GM12878 (cell line): Measurements from ENCODE around the gene REEP1. TPM values are rescaled to one million over a fixed set of nuclear protein-coding genes. Genes with fewer than 3 reads are reported as not detected.

Source experiments
- ATAC-seq: fragments of 200-7000 bp; cut with Tn5 transposase; 3 replicates; pipeline ENCODE4 v1.9.1; 2020; ENCODE audit warnings: mild to moderate bottlenecking, moderate library complexity
- BruUV-seq: library from RNA; stranded (reverse); fragments of 400-500 nt; replicated peaks from 2 replicates; lab custom pipeline; 2021; lab: Mats Ljungman, UMichigan
- CTCF ChIA-PET: fragments of 300-600 bp; sonication (Branson Sonifier 250); formaldehyde crosslinking; extraction: SDS; loops from one replicate; lab custom pipeline; 2021; ENCODE audit warnings: inconsistent platforms; lab: Yijun Ruan, JAX
- POLR2A ChIA-PET: fragments of 350-600 bp; formaldehyde crosslinking; extraction: SDS; loops from one replicate; lab custom pipeline; 2021; ENCODE audit warnings: inconsistent platforms; lab: Charles Lee
- RAD21 ChIA-PET: fragments of 300-600 bp; sonication (Branson Sonifier 250); formaldehyde crosslinking; loops from one replicate; lab custom pipeline; 2023; ENCODE audit warnings: antibody characterized with exemption; ENCODE audit not compliant: unreplicated experiment; lab: Charles Lee
- SMC1A ChIA-PET: fragments of 300-600 bp; sonication (Branson Sonifier 250); formaldehyde crosslinking; loops from one replicate; lab custom pipeline; 2023; ENCODE audit not compliant: unreplicated experiment, uncharacterized antibody; lab: Charles Lee
- DNase-seq: peaks from one replicate; pipeline ENCODE4 v3.0.0-alpha.2; 2011; ENCODE audit warnings: low read depth, low spot score
- FAIRE-seq: peaks from 3 replicates; lab custom pipeline; 2011; peaks lifted over from hg19 to GRCh38; lab: Jason Lieb, UNC
- H2AFZ ChIP-seq: 2 replicates; pipeline ENCODE4 v1.6.0; 2011; ENCODE audit warnings: low read depth, low read length, control low read depth; ENCODE audit not compliant: control insufficient read depth
- H3K27ac ChIP-seq: 2 replicates; pipeline ENCODE4 v1.5.1; 2011; ENCODE audit warnings: control low read depth; ENCODE audit not compliant: control insufficient read depth, insufficient read depth
- H3K27me3 ChIP-seq, 2 experiments: replicated peaks in 1 of 2; 2 replicates each; pipeline versions ENCODE4 v1.6.0 to v1.6.1; 2011; ENCODE audit warnings: low read length in 1 of 2; ENCODE audit not compliant: control insufficient read depth in 2 of 2, insufficient read depth in 2 of 2
- H3K36me3 ChIP-seq, 2 experiments: 2 replicates each; pipeline ENCODE4 v1.5.1; 2011; ENCODE audit warnings: low read length in 1 of 2; ENCODE audit not compliant: control insufficient read depth in 2 of 2, insufficient read depth in 2 of 2
- H3K4me1 ChIP-seq: 2 replicates; pipeline ENCODE4 v1.6.1; 2011; ENCODE audit warnings: mild to moderate bottlenecking, low read length, moderate library complexity, mixed read lengths; ENCODE audit not compliant: control insufficient read depth, insufficient read depth
- H3K4me2 ChIP-seq: 2 replicates; pipeline ENCODE4 v1.6.0; 2011; ENCODE audit warnings: control low read depth; ENCODE audit not compliant: control insufficient read depth, insufficient read depth
- H3K4me3 ChIP-seq: fragments of 200-600 bp; sonication (generic); 2 replicates; pipeline ENCODE4 v1.5.1; 2016
- H3K79me2 ChIP-seq: 2 replicates; pipeline ENCODE4 v1.6.0; 2011; ENCODE audit warnings: low read length; ENCODE audit not compliant: control insufficient read depth, insufficient read depth
- H3K9ac ChIP-seq: 2 replicates; pipeline ENCODE4 v1.8.0; 2011; ENCODE audit warnings: low read length, control low read depth, mixed read lengths; ENCODE audit not compliant: control insufficient read depth, insufficient read depth
- H3K9me3 ChIP-seq: replicated peaks from 3 replicates; pipeline ENCODE4 v1.5.1; 2011; ENCODE audit warnings: mild to moderate bottlenecking, low read length; ENCODE audit not compliant: control insufficient read depth, insufficient read depth
- H4K20me1 ChIP-seq: 2 replicates; pipeline ENCODE4 v1.6.0; 2011; ENCODE audit not compliant: control insufficient read depth, insufficient read depth
- EED ChIP-seq: sonication (generic); IDR thresholded peaks from 2 replicates; pipeline ENCODE4 v1.6.1; 2016; ENCODE audit warnings: antibody characterized with exemption, low read depth
- IKZF2 ChIP-seq, 2 experiments: fragments of 450-650 bp; IDR thresholded peaks; 2 replicates each; pipeline ENCODE4 v1.6.1; 2017; ENCODE audit warnings: mild to moderate bottlenecking in 2 of 2, moderate library complexity in 2 of 2
- MTA2 ChIP-seq: fragments of 450-650 bp; IDR thresholded peaks from 2 replicates; pipeline ENCODE4 v1.6.1; 2016; ENCODE audit warnings: low read depth, mild to moderate bottlenecking, moderate library complexity
- RUNX3 ChIP-seq: IDR thresholded peaks from 2 replicates; pipeline ENCODE4 v1.6.1; 2012; ENCODE audit warnings: low read length, inconsistent platforms
- SPI1 ChIP-seq: IDR thresholded peaks from 2 replicates; pipeline ENCODE4 v1.6.1; 2011; ENCODE audit warnings: low read depth, mild to moderate bottlenecking, low read length, moderate library complexity, borderline replicate concordance; ENCODE audit not compliant: insufficient read depth
- SUZ12 ChIP-seq: fragments of 200-600 bp; sonication (generic); IDR thresholded peaks from one replicate; pipeline ENCODE4 v1.6.1; 2018; ENCODE audit warnings: antibody characterized with exemption, mild to moderate bottlenecking; ENCODE audit not compliant: unreplicated experiment
- whole genome bisulfite sequencing: methylation state at CpG from one replicate; pipeline ENCODE4 v1.1.6; 2016; ENCODE audit warnings: low lambda C conversion rate; ENCODE audit not compliant: insufficient replicate concordance, insufficient coverage; ENCODE audit errors: missing lambda C conversion rate; 5-methylcytosine and 5-hydroxymethylcytosine counted together
- in situ Hi-C: fragments of 300-500 bp; cut with MboI; formaldehyde crosslinking; loops from 9 replicates; pipeline ENCODE4 v1.14.3; 2018; ENCODE audit warnings: mixed read lengths
- intact Hi-C: fragments of 100-400 bp; cut with micrococcal nuclease; formaldehyde crosslinking; loops from one replicate; pipeline ENCODE4 v1.14.2; 2022; ENCODE audit not compliant: unreplicated experiment
- polyA plus RNA-seq, 11 experiments: library from polyadenylated mRNA; depleted of rRNA in 4 of 11; unstranded in 6 of 11; stranded (reverse) in 5 of 11; fragments of >200 nt; fragmentation: Nextera tagmentation in 4 of 11; fragmentation: Illumina TruSeq in 1 of 11; extraction: Ambion mirVana in 4 of 11; extraction: Trizol in 1 of 11; gene quantifications; 1 replicate in 1 of 11; 2 replicates in 10 of 11; pipeline versions ENCODE4 v1.2.1 to v1.2.3, GENCODE V29; 2011 to 2016; ENCODE audit warnings: inconsistent platforms in 2 of 11, missing spikeins in 2 of 11, low read depth in 1 of 11
- total RNA-seq, 4 experiments: library from RNA; depleted of rRNA in 3 of 4; stranded (reverse); fragments of >200 nt in 3 of 4; fragmentation: Illumina TruSeq in 1 of 4; extraction: Trizol in 1 of 4; gene quantifications; 2 replicates each; pipeline versions ENCODE4 v1.2.1 to v1.2.3, GENCODE V29; 2013 to 2021
- TF ChIP-seq, protein P1 (sequence below): IDR thresholded peaks from 2 replicates; pipeline ENCODE4 v1.6.1; 2012; ENCODE audit warnings: mild to moderate bottlenecking, low read depth, low read length
- TF ChIP-seq, protein P2 (sequence below): fragments of 150-350 bp; IDR thresholded peaks from 2 replicates; pipeline ENCODE4 v1.6.1; 2016; ENCODE audit warnings: low read depth, low read length

REEP1 gene
- total and polyA plus RNA-seq, 10 of the 15 experiments (the other 5 are each of a cell fraction or from before 2014, with no cell fraction given), result 0.02 to 0.30 (median 0.09) TPM; not detected in 1

DNA sequence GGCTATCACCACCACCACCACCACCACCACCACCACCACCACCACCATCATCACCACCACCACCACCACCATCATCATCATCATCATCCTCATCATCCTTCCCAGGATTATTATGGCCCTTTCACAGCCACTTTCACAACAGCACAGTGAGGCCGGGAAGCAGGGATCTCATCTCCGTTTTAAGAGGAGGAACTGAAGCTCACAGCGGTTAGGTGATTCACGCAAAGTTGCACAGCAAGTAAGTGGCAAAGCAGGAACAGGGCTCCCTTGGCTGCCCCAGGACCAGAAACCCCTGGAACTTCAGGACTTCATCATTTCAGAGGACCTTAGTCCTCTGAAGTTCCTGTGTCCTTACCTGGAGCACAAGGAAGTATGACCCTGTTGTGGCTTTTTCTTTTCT is 111.4 kb downstream of the REEP1 start:
- in situ Hi-C loops, result no loop called here
- no peaks in the 10 kb centered on the region for H3K36me3 ChIP-seq
- H3K9ac ChIP-seq, result no peak overlapping the region
- intact Hi-C loops, result loop anchor here (10.0 kb wide), 1 partner anchor 219 kb away; the partner anchor contains the start of gene KDM3A
- H3K4me2 ChIP-seq, result peak overlapping the region; percentile 4; the same call in 1 of the 2 replicates
- H3K9me3 ChIP-seq, result no peaks in the 10 kb centered on the region
- no peaks in the 10 kb centered on the region for H4K20me1 ChIP-seq
- no peak for TF ChIP-seq SUZ12
- TF ChIP-seq EED, result peak; percentile 61; the same call in 1 of the 2 replicates
- peak; percentile 68 for TF ChIP-seq RUNX3
- peak in 1 of 2 experiments; percentile 56; a peak in 2 of 4 replicates for TF ChIP-seq IKZF2 (IDR thresholded peaks at IDR 0.05)
- TF ChIP-seq SPI1, result peak; percentile 74; the same call in 1 of the 2 replicates
- TF ChIP-seq, all 136 proteins: peak for 4
- 4% methylated on average over 4 of the region's 4 CpGs for WGBS
- Histone ChIP-seq H3K79me2 (no peaks in the 10 kb centered on the region), H2AFZ (no peak overlapping the region), H3K4me1 (peaks cover 32% of the 10 kb centered on the region), H3K4me3 (no peak overlapping the region), H3K27me3 (no peaks in the 10 kb centered on the region), H3K27ac (peak overlapping the region; percentile 82)
- POLR2A ChIA-PET, result interaction anchor here (0.6 to 2.3 kb wide), 6 partner anchors 12 to 216 kb away, joined by 3 to 21 read pairs (median 4); partner anchors contain the start of gene KDM3A
- CTCF ChIA-PET, result interaction anchor here (0.9 to 9.0 kb wide), 10 partner anchors 11 to 143 kb away, joined by 3 to 278 read pairs (median 9); no protein-coding TSS in a partner anchor
- FAIRE-seq, result no peak
- SMC1A ChIA-PET, result interaction anchor here (1.0 to 7.1 kb wide), 12 partner anchors 11 to 147 kb away, joined by 3 to 178 read pairs (median 10); no protein-coding TSS in a partner anchor
- DNase-seq, result no peak
- ATAC-seq, result peak; percentile 25
- BruUV-seq, result no TSS peak
- RAD21 ChIA-PET, result interaction anchor here (0.7 to 10.1 kb wide), 14 partner anchors 9 to 216 kb away, joined by 3 to 181 read pairs (median 4); partner anchors contain the start of gene KDM3A

DNA sequence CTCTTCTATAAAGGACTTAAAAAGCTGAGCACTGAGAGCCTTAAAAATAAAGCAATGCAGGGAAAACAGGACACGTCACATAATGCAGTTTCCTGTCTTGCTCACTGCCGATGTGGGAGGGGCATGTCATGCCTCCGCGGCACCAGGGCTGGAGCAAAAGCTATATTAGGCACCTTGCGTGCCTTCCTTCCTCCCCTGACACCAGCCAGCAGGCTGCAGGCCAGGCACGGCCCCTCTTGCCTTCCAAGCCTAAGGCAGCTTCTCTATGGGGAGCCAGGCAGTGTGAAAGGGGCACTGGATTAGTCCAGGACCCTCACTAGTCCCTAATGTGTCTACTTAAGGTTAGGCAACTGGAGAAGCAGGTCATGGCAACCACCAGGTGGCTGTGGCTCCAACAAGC is 111.8 kb downstream of the REEP1 start:
- Histone ChIP-seq H3K4me2 (peak overlapping the region; percentile 81), H3K9ac (peak overlapping the region; percentile 33; the same call in 1 of the 2 replicates), H4K20me1 (no peaks in the 10 kb centered on the region), H3K9me3 (no peaks in the 10 kb centered on the region), H3K36me3 (no peaks in the 10 kb centered on the region), H2AFZ (peak overlapping the region; percentile 89), H3K79me2 (no peaks in the 10 kb centered on the region), H3K4me1 (peaks cover 32% of the 10 kb centered on the region), H3K27me3 (no peaks in the 10 kb centered on the region), H3K4me3 (no peak overlapping the region), H3K27ac (peak overlapping the region; percentile 82)
- ATAC-seq (peak; percentile 85), DNase-seq (peak; percentile 57), FAIRE-seq (peak; percentile 83)
- ChIA-PET SMC1A (interaction anchor here (0.9 to 7.1 kb wide), 14 partner anchors 11 to 147 kb away, joined by 3 to 178 read pairs (median 9); no protein-coding TSS in a partner anchor), RAD21 (interaction anchor here (0.8 to 10.1 kb wide), 16 partner anchors 10 to 216 kb away, joined by 3 to 181 read pairs (median 4); partner anchors contain the start of gene KDM3A), CTCF (interaction anchor here (0.6 to 9.0 kb wide), 17 partner anchors 10 to 217 kb away, joined by 3 to 278 read pairs (median 4); no protein-coding TSS in a partner anchor), POLR2A (interaction anchor here (0.5 to 2.3 kb wide), 9 partner anchors 12 to 217 kb away, joined by 3 to 21 read pairs (median 3); partner anchors contain the start of gene KDM3A)
- in situ Hi-C loops (no loop called here), intact Hi-C loops (loop anchor here (10.0 kb wide), 1 partner anchor 219 kb away; the partner anchor contains the start of gene KDM3A)
- 3% methylated on average over 6 of the region's 6 CpGs for WGBS
- no TSS peak for BruUV-seq
- TF ChIP-seq, protein P1, sequence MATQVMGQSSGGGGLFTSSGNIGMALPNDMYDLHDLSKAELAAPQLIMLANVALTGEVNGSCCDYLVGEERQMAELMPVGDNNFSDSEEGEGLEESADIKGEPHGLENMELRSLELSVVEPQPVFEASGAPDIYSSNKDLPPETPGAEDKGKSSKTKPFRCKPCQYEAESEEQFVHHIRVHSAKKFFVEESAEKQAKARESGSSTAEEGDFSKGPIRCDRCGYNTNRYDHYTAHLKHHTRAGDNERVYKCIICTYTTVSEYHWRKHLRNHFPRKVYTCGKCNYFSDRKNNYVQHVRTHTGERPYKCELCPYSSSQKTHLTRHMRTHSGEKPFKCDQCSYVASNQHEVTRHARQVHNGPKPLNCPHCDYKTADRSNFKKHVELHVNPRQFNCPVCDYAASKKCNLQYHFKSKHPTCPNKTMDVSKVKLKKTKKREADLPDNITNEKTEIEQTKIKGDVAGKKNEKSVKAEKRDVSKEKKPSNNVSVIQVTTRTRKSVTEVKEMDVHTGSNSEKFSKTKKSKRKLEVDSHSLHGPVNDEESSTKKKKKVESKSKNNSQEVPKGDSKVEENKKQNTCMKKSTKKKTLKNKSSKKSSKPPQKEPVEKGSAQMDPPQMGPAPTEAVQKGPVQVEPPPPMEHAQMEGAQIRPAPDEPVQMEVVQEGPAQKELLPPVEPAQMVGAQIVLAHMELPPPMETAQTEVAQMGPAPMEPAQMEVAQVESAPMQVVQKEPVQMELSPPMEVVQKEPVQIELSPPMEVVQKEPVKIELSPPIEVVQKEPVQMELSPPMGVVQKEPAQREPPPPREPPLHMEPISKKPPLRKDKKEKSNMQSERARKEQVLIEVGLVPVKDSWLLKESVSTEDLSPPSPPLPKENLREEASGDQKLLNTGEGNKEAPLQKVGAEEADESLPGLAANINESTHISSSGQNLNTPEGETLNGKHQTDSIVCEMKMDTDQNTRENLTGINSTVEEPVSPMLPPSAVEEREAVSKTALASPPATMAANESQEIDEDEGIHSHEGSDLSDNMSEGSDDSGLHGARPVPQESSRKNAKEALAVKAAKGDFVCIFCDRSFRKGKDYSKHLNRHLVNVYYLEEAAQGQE, result no peak
- TF ChIP-seq, protein P2, sequence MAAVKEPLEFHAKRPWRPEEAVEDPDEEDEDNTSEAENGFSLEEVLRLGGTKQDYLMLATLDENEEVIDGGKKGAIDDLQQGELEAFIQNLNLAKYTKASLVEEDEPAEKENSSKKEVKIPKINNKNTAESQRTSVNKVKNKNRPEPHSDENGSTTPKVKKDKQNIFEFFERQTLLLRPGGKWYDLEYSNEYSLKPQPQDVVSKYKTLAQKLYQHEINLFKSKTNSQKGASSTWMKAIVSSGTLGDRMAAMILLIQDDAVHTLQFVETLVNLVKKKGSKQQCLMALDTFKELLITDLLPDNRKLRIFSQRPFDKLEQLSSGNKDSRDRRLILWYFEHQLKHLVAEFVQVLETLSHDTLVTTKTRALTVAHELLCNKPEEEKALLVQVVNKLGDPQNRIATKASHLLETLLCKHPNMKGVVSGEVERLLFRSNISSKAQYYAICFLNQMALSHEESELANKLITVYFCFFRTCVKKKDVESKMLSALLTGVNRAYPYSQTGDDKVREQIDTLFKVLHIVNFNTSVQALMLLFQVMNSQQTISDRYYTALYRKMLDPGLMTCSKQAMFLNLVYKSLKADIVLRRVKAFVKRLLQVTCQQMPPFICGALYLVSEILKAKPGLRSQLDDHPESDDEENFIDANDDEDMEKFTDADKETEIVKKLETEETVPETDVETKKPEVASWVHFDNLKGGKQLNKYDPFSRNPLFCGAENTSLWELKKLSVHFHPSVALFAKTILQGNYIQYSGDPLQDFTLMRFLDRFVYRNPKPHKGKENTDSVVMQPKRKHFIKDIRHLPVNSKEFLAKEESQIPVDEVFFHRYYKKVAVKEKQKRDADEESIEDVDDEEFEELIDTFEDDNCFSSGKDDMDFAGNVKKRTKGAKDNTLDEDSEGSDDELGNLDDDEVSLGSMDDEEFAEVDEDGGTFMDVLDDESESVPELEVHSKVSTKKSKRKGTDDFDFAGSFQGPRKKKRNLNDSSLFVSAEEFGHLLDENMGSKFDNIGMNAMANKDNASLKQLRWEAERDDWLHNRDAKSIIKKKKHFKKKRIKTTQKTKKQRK, result no peak
- TF ChIP-seq MTA2, result no peak
